GM21528 (cell line): ENCODE results near the gene KCNK10.

ENCODE experiments used
- ATAC-seq: cut with Tn5 transposase; IDR thresholded peaks from one replicate; pipeline ENCODE4 v1.9.1; 2021; ENCODE audit warnings: mild to moderate bottlenecking, moderate library complexity; ENCODE audit not compliant: unreplicated experiment, low FRiP score

Gene KCNK10

GRCh38 chr14:88189417-88190191 lies 133.5 kb downstream of the KCNK10 start:
- ATAC-seq, result peak; percentile 81

DNA sequence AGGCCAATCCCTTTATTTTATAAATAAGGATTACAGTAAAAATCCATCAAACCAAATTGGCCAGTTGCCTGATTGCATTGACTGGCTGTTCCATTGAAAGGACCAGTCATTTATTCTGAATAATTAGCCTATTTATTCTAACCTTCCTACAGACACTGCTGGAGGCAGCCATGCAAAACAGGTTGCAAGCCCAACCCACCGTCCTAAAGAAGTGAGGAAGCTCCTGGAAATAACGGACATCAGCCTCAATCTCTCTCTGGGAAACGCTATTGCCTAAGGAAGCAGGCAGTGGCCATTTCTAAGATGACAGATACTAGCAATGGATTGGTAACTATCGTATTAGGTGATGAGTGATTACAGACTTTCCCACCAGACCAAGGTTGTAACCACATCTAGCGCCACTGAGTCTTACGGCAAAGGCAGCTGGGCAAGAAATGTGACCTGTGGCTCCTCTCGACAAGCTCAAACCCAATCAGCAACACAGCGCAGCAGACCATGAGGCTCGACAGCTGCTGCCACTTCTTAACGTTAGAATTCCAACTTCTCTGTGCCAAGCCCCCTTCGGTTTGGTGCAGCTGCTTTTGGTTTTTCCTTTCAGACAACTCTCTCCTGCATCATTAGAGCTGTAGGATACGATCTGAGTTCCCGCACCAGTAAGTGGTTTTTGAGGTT lies 134.2 kb downstream of the KCNK10 start:
- peak; percentile 46 for ATAC-seq

GRCh38 chr14:88185843-88186242 lies 137.2 kb downstream of the KCNK10 start:
- no peak for ATAC-seq

DNA sequence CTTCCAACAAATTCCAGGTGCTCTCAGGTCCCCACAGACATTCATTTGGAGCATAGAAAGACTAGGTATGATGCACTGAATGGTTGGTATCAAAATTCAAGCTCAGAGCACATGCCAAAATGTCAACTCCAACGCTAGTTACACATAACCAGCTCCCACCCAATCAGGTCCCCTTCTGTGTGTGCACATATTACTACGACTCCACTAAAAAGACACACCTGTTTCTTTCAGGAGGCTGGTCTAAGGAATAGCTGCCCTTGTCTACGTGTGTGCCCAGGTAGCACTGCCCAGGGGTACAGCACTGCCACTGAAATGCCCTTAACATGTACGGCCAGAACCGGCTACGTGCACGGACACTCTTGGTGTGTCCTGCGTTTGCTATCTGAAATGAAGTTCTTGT lies 138.1 kb downstream of the KCNK10 start:
- ATAC-seq, result no peak

DNA sequence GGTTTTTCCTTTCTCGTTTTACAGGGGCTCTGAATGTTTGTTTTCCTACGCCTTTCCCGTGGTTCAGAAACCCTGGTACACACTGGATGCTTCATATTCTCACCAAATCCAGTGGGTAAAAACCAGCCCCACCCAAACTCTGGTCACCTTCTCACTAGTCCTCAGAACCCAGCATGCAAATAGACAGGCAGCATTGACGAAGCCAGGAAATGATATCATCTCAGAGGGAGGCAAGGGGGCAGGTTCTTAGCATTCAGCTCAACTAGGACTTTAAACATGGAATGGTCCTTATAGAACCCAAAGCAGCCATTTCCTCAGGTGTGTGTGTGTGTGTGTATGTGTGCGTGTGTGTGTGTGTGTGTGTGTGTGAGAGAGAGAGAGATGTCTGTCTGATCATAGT lies 142.0 kb downstream of the KCNK10 start:
- no peak for ATAC-seq

DNA sequence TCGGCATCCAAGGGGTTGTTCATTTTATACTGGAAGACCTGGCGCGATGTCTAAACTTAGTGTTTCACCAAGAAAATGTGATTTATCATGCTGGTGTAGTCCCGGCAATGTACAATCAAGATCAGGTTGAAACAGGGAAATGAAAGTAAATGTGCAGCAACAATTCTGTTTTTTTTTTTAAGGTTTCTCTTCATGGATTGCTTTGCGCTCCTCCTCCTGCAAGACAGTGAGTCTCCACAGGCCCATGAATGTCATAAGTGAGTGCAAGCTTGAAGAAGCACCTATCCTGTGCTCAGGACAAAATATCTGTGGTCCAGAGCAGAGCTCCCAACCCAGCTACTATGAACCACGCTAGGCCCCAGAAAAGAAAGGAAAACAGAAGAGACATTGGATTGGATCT lies 143.4 kb downstream of the KCNK10 start:
- no peak for ATAC-seq

- ATAC-seq, result no peak
Observed at GRCh38 chr14:88170333-88170732, 152.7 kb downstream of the KCNK10 start.

- ATAC-seq, result peak; percentile 96
Observed at GRCh38 chr14:88168498-88169165, 154.4 kb downstream of the KCNK10 start.

DNA sequence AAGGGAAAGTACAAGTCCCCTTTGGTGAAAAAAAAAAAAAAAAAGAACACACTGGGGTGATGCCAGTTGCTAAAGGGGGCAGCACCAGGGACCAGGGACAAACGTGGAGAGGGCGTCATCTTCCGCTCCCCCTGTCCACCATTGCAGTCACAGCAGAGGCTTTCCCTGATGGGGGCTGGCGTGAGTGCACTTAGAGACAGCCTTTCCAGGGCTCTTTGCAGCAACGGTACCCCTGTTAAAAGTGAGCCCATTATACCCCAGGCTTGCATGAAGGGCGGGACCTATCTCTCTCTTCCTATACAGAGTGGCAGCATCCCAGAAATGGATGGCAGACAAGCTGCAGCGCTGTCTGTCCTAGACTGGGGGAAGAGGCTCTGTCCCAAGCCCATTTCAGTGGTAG lies 155.0 kb downstream of the KCNK10 start:
- no peak for ATAC-seq

DNA sequence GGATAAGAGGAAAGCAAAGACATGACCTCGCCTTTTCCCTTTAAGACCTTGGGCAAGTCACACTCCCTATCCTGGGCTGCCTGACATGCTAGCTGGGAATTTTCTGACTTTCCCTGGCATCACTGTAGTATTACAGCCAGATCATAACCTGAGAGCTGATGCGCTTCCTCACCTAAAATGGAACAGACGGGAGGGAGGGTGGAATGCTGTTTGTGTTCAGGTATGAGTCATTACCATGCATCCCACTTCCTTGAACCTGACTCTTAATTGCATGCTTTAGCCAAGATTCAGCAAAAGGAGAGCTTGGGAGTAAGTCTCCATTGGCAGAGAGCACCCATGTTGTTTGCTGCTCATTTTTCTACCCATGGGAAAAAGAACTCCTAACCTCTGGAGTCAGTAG lies 156.5 kb downstream of the KCNK10 start:
- no peak for ATAC-seq

DNA sequence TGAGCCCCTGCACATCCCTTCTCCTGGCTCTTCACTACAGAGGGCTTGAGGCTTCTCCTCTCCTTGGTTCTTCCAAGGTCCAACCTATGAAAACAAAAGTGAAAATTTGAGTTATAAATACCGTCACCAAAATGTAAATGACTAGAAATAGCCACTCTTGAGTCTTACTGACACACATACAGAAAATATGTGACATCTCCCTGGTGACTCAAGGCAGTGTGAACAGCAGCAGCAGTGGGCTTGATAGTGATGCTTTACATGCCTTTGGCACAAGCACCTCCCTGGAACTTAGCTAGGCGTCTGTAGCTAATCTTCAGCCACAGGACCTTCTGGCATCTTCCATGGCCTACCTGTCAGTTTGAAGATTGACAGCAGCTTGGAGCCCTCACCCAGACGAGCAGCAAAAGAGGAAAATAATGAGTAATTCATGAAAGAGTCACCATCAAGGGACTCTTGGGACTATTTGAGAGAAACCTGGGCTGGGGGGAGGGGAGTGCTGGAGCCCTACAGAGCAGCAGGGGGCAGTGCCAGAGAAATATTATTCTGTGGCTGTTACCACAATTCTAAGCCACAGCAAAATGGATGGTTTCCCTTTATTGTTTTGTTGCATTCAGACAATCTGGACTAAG lies 158.0 kb downstream of the KCNK10 start:
- ATAC-seq, result no peak

DNA sequence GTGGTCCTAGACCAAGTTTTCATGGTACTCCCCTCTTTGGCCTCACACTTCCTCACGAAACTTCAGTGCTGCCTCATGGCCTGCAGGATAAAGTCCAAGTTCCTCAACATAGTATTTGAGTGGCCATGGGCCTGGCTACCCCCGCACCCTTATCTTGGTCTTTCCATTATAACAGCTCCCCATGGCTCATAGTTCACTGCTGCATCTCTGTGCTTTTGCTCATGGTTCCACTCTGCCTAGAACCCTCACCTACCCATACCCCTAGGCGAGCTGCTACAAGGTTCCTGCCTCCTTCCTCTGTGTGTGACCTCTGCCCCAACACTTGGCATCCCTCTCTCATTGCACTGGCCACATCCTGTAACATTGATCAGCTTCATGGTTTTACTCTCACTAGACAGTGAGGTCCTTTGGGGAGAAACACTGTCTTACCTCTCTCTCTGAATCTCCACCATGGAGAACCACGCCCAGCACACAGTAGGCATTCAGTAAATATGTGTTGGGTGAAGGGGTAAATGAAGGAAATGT lies 159.3 kb downstream of the KCNK10 start:
- no peak for ATAC-seq

DNA sequence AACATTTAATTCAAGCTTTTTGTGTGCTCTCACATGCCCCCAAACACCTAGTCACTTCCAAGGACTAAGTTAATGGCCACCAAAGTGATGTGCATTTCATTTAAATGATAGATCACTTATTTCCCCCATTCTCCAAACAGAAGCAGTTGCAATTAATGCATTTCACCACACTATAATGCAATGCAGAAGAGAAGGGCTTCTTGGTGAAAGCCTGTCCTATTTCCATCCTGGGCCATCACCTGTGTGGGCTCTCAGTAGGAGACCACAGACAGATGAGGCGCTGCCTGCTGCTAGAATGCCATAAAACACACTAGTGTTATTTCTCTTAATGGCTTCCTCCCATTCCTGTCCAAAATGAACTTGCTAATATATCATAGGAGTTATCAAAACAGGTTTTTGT lies 166.9 kb downstream of the KCNK10 start:
- ATAC-seq, result no peak

GRCh38 chr14:88154926-88155325 lies 168.1 kb downstream of the KCNK10 start:
- ATAC-seq, result no peak

DNA sequence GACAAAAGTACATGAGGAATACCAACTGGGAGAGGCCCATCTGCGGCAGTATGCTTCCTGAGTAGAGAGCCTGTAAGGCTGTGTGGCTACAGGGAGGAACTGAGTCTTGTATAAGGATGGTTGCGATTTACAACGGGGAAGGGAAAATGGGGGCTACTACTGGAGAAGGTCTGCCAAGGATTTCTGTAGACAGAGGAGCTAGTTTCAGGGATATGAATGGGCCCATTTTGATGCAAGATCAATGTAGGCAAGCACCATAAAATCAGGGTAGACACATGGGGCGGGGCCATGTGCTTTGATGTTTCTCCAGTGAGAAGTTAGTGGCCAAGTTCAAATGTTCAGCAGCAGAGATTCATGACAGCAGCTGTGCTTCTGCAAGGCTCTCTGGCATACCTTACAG lies 168.7 kb downstream of the KCNK10 start:
- no peak for ATAC-seq

DNA sequence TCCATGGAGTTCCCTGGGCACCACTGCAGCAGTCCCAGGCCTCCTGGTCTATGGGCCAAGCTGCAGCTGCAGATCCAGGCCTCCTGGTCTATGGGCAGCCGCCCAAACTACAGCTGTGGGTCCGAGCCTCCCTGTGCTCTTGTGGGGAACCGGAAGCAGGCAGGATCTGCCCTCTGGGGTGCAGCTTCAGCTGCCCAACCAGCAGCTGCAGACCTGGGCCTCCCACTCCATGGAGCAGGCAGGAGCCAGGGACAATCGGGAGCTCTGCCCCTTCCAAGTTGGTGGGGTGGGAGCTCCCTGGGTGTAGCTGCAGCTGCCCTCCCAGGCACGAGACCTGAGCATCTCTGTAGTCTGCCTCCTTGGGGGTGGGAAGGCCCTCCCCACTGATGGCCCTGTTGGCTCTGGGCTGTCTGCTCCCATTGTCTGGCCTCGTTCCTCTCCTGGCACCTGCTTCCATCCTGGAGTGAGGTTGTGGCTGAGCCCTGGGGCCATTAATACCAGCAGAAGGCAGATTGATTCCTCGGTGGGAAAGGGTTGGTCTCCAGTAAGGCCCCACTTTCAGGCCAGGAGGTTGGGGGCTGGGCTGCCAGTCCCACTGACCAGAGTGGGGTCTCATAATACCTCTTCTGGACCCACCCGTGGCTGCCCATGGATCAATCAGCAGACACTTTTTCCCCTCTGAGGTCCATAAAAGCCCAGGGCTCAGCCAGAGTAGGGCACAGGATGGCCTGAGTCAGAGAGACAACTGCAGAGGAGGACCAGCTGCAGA lies 176.0 kb downstream of the KCNK10 start:
- no peak for ATAC-seq

DNA sequence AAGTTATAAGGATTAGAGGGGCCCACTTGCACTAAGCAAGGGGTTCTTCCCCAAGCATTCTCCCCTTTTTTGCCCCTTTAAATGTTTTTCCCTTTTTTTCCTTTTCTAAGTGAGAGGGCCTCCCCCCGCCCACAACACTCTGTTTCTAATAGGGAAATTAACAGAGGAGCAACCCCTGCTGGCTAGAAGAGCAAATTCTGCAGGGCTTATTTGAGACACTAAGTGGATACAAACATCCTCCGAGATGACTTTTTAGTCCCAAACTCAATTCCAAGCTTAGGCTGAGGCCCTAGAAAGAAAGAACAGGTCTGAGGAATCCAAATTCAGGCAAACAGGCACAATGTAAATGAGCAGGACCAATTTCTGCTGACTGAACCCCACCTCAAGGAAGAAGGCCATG lies 179.3 kb downstream of the KCNK10 start:
- ATAC-seq, result no peak

GRCh38 chr14:88142997-88143396 lies 180.1 kb downstream of the KCNK10 start:
- no peak for ATAC-seq

DNA sequence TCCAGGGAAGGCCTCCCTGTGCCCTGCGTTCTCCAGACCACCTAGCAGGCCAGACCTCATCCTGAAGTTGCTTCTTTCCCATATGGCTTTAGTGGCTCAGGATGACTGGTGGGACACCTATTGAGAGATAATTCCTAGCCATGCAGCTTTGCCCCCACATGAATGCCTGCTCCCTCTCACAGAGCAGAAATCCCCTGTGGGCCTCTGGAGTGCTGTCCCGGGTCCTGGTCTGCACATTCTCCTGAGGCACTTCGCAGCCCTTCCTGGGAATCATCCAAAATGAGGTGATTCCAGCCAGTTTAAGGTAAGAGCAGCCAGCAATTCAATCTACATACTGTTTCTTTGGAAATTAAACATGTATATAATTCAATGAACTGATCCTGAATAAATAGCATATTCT lies 182.2 kb downstream of the KCNK10 start:
- ATAC-seq, result no peak

DNA sequence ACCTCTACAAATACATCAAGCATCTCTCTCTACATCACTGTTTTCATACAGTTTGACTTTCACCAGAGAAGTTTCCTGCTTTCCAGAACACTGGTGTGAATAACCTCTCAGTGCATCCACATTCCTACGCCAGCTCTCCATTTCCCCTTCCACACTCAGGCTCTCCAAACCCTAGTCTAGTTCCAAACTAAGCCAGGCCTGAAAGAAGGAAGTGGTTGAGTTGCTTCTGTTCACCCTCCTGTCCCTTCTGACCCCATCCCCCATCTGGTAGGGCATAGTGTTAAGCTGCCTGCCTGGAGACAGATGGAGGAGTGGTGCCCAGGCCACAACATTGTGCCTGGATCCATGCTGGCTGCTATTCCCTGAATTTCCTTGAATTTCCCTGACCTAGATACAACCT lies 185.7 kb downstream of the KCNK10 start:
- no peak for ATAC-seq
